ENCODE measurements around the gene PHETA2. TPM values are rescaled to one million over a fixed set of nuclear protein-coding genes. Genes with fewer than 3 reads are reported as not detected.

PHETA2 gene
- total RNA-seq, 4 donors from 2014 or later: 9.3 to 22.5 (median 13.9) TPM

Small RNAs within 50 kb of the gene (small RNA-seq; reads per million reads assigned to genes)
- not detected for gene SNORD13P1

Other genes with a start within 250 kb of the PHETA2 start
- gene SREBF2, start 241.1 kb upstream of the PHETA2 start, total RNA-seq: 10 to 100 TPM; 26.3 to 63.5 (median 33.8) TPM
- not detected for gene SHISA8, start 159.2 kb upstream of the PHETA2 start, total RNA-seq
- gene TNFRSF13C, start 147.4 kb upstream of the PHETA2 start, total RNA-seq: under 1 TPM; 0.16 to 0.84 (median 0.22) TPM
- gene CENPM, start 127.1 kb upstream of the PHETA2 start, total RNA-seq: 1 to 10 TPM in 1 of 4 donors, under 1 TPM in 1, not detected in 2; 0.84 to 5.4 TPM
- under 1 TPM in 3 of 4 donors, not detected in 1; 0.13 to 0.72 (median 0.37) TPM for gene SEPTIN3, start 104.8 kb upstream of the PHETA2 start, total RNA-seq
- 1 to 10 TPM in 1 of 4 donors, under 1 TPM in 3; 0.28 to 1.1 (median 0.72) TPM for gene WBP2NL, start 75.5 kb upstream of the PHETA2 start, total RNA-seq
- gene NAGA, start 3.4 kb upstream of the PHETA2 start, total RNA-seq: 10 to 100 TPM; 24.8 to 47.6 (median 35.3) TPM
- gene SMDT1, start 5.5 kb downstream of the PHETA2 start, total RNA-seq: 10 to 100 TPM in 3 of 4 donors, 1 to 10 TPM in 1; 9.9 to 16.2 (median 12.2) TPM
- gene NDUFA6, start 16.5 kb downstream of the PHETA2 start, total RNA-seq: 10 to 100 TPM; 55.5 to 59.3 (median 57.7) TPM
- 1 to 10 TPM in 1 of 4 donors, under 1 TPM in 3; 0.28 to 1.1 (median 0.49) TPM for gene CYP2D6, start 56.6 kb downstream of the PHETA2 start, total RNA-seq
- gene TCF20, start 196.4 kb downstream of the PHETA2 start, total RNA-seq: 10 to 100 TPM; 20.8 to 34.8 (median 23.3) TPM

All from omental fat pad (tissue), 4 donors.